Middle frontal gyrus (tissue), 1 donor: ENCODE results near the gene TMEM237.
"Not testable (repeated sequence)": the region's sequence is repeated elsewhere in the genome, so short reads cannot be mapped to it uniquely, and the experiment has no call there.

Experiments
- DNase-seq: peaks from one replicate; pipeline ENCODE4 v3.0.0-alpha.2; 2015; ENCODE audit warnings: low spot score; ENCODE audit errors: extremely low spot score

TMEM237 gene, protein sequence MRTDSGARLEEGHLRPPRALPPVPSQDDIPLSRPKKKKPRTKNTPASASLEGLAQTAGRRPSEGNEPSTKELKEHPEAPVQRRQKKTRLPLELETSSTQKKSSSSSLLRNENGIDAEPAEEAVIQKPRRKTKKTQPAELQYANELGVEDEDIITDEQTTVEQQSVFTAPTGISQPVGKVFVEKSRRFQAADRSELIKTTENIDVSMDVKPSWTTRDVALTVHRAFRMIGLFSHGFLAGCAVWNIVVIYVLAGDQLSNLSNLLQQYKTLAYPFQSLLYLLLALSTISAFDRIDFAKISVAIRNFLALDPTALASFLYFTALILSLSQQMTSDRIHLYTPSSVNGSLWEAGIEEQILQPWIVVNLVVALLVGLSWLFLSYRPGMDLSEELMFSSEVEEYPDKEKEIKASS

DNA sequence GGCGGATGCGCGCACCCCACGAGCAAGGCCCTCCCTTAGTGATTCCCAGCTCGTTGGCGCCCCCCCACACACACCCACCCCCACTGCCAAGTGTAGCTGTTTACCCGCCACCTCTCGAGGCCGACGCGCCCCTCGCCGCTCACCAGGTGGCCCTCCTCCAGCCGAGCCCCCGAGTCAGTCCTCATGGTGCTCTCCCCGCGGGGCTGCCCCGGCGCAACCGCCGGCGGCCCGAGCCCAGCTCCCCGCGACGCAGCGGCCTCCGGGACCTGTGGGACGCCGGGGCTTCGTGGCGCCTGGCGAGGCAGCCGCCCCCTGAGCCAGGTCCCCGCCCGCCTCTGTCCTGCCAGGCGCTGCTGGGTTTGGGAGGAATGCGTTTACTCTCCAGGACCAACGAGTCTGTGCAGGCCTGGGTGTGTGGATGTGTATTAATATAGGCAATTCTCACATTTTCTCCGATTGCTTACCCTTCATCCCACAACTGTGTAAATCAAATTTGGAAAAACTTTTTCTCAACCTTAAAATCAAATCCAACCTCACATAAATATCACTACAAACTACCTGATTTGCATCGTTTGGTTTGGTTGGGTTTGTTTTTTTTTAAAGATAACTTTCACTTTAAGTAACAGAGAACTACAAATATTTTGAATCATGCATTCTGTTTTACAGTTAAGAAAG lies at the start of gene TMEM237:
TSS of gene TMEM237 (minus strand) at position 288 of the 675 bp plus-strand sequence. CDS start at position 185, 103 bp downstream.
- no peak for DNase-seq

DNA sequence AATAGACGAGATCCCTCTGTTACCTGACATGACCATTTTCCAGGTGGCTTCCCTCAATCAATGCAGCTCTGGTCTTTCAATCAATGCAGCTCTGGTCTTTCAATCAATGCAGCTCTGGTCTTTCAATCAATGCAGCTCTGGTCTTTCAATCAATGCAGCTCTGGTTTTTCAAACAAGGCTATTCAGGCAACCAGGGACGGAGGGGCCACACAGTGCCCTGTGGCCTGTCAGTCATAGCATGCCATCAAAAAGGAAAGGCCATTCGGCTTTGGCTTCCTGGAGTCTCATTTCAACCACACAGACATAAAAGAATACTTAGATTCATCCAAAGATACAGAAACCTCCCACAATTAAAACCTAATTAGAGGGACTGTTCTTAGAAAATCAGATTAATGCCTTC lies 41.9 kb upstream of the TMEM237 start:
- no peak for DNase-seq

- DNase-seq: no peak
Observed at GRCh38 chr2:201680743-201681142, 37.4 kb upstream of the TMEM237 start.

DNA sequence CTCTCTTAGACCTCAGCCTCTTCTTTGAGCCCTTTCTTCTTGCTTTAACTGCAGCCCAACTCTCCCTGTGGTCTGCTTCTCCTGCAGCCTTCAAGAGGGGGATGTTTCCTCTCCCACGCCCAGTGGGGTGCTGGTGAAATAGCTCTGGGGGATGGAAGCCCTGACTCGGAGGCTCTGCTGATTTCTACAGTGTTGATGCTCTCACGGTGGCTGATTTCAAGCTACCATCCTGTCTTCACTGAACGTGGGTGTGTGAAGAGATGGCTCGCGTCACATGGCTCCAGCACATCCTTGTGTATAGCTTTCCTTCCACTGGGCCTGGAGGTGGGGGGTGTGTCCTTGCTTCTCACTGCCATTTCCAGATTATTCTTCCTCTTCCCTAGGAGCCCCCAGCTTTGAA lies 35.1 kb upstream of the TMEM237 start:
- no peak for DNase-seq

DNA sequence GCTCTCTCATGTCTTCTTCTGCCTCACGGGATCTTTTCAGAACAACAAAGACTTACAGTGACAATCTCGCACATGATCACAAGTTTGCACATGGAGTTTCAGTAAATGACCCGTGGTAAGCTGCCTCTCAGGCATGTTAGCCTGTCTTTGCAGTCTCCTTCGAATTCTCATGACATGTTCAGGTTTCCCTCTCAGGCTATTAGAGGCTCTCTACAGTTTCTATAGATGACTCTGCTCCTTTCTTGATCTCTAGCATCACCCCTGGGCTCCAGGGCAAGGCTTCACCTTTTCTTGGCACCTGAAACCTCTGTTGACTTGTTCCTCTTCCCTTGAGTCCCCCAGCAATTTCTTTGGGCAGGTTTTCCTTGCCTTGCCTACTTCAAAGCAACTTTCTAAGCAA lies 32.2 kb upstream of the TMEM237 start:
- no peak for DNase-seq

DNA sequence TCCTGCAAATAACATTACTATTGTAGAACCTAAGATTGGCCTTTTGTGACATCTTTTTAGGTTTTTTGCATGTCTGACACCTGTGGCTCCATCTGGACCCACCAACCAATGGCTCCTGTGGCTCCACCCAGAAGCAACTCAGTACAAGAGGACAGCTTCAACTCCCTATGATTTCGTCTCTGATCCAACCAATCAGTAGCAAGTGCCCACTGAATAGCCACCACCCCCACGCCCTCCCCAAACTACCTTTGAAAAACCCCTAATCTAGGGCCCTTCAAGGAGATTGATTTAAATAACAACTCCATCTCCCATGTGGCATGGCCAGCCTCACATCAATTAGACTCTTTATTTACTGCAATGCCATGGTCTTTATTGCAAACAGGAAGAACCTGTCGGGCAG lies 31.5 kb upstream of the TMEM237 start:
- no peak for DNase-seq

- DNase-seq: no peak
Observed at GRCh38 chr2:201674298-201674697, 31.0 kb upstream of the TMEM237 start.

DNA sequence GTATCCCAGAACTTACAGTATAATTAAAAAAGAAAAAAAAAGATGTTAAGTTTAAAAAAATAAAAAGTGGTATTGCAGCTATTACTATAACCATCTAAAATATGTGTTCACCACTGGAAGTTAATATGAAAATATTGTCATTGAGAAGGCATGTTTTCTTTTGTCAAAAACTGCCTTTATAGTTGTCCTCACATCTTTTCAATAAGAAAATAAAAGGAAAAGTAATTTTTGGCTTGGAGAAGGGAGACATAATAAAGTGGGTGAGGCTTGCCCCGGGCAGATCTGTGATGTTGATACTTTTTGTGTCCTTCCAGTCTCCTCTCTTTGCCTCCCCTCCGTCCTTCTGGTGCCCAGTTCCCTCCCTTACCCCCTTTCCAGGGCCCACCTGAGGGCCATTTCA lies 30.2 kb upstream of the TMEM237 start:
- DNase-seq: no peak

DNA sequence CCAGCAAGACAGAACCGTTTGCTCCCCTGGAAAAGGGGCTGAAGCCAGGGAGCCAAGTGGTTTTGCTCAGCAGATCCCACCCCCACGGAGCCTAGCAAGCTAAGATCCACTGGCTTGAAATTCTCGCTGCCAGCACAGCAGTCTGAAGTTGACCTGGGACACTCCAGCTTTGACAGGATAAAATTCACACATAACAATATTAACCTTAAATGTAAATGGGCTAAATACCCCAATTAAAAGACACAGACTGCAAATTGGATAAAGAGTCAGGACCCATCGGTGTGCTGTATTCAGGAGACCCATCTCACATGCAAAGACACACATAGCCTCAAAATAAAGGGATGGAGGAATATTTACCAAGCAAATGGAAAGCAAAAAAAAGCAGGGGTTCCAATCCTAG lies 27.9 kb upstream of the TMEM237 start:
- DNase-seq: not testable (repeated sequence)

- DNase-seq: no peak
Observed at GRCh38 chr2:201669865-201670264, 26.6 kb upstream of the TMEM237 start.

- no peak for DNase-seq
Observed at GRCh38 chr2:201668402-201668910, 25.2 kb upstream of the TMEM237 start.

DNA sequence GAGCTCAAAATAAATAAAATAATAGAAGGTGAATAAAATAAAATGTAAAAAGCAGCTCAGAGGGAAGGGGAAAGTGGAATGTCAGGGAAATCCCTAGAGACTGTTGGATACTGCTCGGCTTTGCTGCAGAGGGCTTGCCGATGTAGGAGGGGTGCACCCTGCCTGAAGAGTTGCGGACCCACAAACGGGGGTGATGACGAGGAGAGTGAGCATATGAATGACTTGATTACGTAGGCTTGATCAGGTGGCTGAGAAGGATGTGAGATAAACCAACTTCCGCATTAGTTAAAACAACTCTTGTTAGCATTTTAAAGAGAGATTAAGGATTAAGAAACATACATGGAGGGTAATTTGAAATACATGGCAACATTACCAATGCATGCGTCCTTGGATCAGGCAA lies 21.0 kb upstream of the TMEM237 start:
- no peak for DNase-seq

DNA sequence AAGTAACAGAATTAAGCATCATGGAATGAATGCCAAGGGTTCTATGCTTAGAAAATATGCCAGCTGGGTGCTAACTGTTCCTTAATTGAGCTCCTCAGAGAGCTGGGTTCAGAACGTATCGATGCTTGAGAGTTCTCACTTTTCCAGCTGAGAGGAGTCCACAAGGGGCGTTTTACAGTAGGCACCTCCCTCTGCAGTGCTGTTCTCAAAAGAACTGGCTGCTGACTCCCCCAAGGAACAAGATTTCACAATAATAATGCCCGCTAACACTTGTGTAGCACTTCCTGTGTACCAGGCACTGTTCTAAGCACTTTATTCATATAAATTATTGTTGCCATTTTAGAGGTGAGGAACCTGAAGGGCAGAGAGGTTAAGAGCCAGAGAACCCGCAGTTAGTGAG lies 18.1 kb upstream of the TMEM237 start:
- DNase-seq: no peak

DNA sequence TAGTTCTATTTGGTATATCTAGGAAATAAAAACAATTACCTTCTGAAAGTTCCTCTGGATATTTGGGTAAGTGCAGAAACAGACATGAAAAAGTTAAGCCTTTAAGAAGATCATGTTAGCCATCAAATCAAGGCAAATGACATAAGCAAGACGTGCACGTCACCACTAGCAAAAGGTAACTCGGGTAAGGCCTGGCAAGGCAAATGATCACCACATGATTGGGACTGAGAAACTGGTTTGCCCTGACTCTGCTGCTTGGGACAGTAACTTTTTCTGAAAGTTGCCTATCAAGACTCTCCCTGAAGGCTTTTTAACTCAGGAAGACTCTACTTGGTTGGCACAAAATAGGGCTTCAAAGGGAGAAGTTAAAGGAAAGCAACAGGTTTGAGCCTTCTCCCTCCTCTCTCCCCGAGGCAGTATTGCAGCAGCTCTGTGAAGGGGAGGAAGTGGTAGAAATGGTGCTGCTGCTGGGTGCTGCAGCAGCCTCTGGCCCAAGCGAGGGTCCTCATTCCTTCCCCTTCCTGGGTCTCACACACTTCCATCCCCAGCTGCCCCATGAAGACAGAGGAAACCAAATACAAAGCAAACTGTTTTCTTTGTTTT lies 17.1 kb upstream of the TMEM237 start:
- no peak for DNase-seq

DNA sequence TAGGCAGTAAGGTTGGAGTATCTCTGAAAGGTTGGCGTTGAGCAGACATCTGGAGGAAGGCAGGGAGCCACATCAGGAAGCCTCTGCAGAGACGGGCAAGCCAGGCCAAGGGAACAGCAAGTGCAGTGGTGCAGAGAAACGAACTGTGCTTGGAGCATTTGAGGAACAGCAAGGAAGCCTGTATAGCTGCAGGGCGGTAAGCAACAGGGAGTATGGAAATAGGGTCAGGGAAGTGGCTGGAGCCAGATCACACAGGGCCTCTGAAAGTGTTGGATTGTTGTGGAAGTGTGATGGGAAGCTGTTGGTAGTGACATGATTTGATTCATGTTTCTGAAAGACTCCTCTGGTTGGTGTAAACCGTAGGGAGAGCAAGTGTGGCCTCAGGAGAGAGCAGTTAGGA lies 13.4 kb upstream of the TMEM237 start:
- DNase-seq: no peak

DNA sequence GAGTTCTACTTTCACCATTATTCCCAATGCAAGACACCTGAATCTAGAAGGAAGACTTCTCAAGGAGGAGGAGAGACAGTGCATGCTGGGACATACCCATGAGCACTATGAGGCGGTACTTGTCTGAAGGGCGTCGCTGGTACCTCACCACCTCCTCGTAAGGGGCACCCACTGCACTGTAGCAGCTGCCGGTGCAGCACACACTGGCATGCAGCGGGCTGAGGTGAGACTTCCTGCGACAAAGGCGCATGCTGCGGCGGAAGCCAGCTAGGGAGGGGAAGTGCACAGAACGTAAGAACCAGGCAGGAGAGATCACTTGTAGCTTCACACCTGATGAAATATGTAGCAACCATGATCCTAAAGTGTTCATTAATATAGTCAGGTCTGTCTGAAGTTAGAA lies 12.8 kb upstream of the TMEM237 start:
- no peak for DNase-seq

GRCh38 chr2:201654616-201655384 lies 11.5 kb upstream of the TMEM237 start:
- no peak for DNase-seq

- no peak for DNase-seq
Observed at GRCh38 chr2:201653221-201653620, 9.9 kb upstream of the TMEM237 start.

- no peak for DNase-seq
Observed at GRCh38 chr2:201649442-201649841, 6.1 kb upstream of the TMEM237 start.

- no peak for DNase-seq
Observed at GRCh38 chr2:201647431-201647830, 4.1 kb upstream of the TMEM237 start.

DNA sequence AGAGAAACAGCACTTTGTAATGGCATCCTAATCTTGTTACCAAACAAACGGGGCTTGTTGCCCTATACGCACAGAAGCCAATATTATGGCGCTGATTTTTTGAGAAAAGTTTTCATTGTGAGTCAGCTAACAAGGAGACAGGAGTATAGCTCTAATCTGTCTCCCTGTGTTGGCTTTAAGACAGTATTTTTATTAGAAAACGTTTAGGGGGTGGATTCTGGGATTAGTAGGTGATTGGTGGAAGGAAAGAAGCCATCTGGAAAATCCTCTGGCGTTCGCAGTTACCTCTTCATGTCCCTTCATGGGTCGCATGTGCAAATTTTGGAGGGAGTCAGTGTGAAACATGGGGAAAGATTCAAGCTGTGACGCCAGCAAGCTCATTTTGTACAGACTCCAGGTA lies 698 bp upstream of the TMEM237 start:
- DNase-seq: no peak
